Measurements from ENCODE around the gene TGM2. TPM values are rescaled to one million over a fixed set of nuclear protein-coding genes. Genes with fewer than 3 reads are reported as not detected.
A peak's percentile ranks its signal among the peaks of the same experiment; 100 is the strongest.

The TGM2 gene
- total RNA-seq, 1 experiment from 2014 or later, result 113 TPM

- ATAC-seq (no peak), DNase-seq (ENCODE audit: low read depth, low spot score) (no peak)
- Histone ChIP-seq H3K36me3 (ENCODE audit: control insufficient read depth, insufficient read depth, low read length) (no peaks in the 10 kb centered on the region), H3K27ac (ENCODE audit: low read length) (peak overlapping the region; percentile 3; the same call in 1 of the 2 replicates), H3K27me3 (ENCODE audit: control insufficient read depth, insufficient read depth, low read length) (no peaks in the 10 kb centered on the region), H3K4me3 (ENCODE audit: low read depth in 2 of 2, low read length in 2 of 2) (no peak overlapping the region), H3K4me1 (ENCODE audit: control insufficient read depth, insufficient read depth, low read length) (peaks cover 18% of the 10 kb centered on the region), H3K9me3 (ENCODE audit: control insufficient read depth, insufficient read depth, low read depth, low read length) (no peaks in the 10 kb centered on the region)
- in situ Hi-C loops (cut with HindIII; ENCODE audit: low pct_unique_long_range_greater_than_20kb, low sequenced_read_pairs), result no loop called here
- no peak for TF ChIP-seq TCF7L2 (IDR thresholded peaks at IDR 0.05; ENCODE audit: low read depth, low read length)
- TF ChIP-seq POLR2AphosphoS5 (IDR thresholded peaks at IDR 0.05; ENCODE audit: low read depth, low read length), result no peak
- TF ChIP-seq REST (IDR thresholded peaks at IDR 0.05; ENCODE audit: insufficient read depth in 1 of 2, low read depth in 2 of 2, low read length in 1 of 2), result no peak
- TF ChIP-seq SIN3A (IDR thresholded peaks at IDR 0.05; ENCODE audit: borderline replicate concordance, insufficient read depth, low read depth, low read length), result no peak
- TF ChIP-seq CTCF (IDR thresholded peaks at IDR 0.05), result no peak
- ChIA-PET CTCF (interaction anchor here (0.8 kb wide), 1 partner anchor 42 kb away, joined by 4 read pairs; no protein-coding TSS in a partner anchor), POLR2A (no interaction called here)
- no TSS peak for BruUV-seq (replicated peaks)
- intact Hi-C loops (cut with micrococcal nuclease; ENCODE audit: unreplicated experiment), result no loop called here
These were observed 49.9 kb downstream of the TGM2 start for GRCh38 chr20:38115205-38115604.

GRCh38 chr20:38114353-38114791, 50.7 kb downstream of the TGM2 start:
- H3K4me3 ChIP-seq (ENCODE audit: low read depth in 2 of 2, low read length in 2 of 2), result no peak overlapping the region
- in situ Hi-C loops (cut with HindIII; ENCODE audit: low pct_unique_long_range_greater_than_20kb, low sequenced_read_pairs) (no loop called here), intact Hi-C loops (cut with micrococcal nuclease; ENCODE audit: unreplicated experiment) (no loop called here)
- H3K4me1 ChIP-seq (ENCODE audit: control insufficient read depth, insufficient read depth, low read length), result peaks cover 27% of the 10 kb centered on the region
- peak overlapping the region; percentile 40 for H3K27ac ChIP-seq (ENCODE audit: low read length)
- no peaks in the 10 kb centered on the region for H3K27me3 ChIP-seq (ENCODE audit: control insufficient read depth, insufficient read depth, low read length)
- DNase-seq (ENCODE audit: low read depth, low spot score), result no peak
- POLR2A ChIA-PET, result no interaction called here
- no peaks in the 10 kb centered on the region for H3K36me3 ChIP-seq (ENCODE audit: control insufficient read depth, insufficient read depth, low read length)
- TF ChIP-seq SIN3A (IDR thresholded peaks at IDR 0.05; ENCODE audit: borderline replicate concordance, insufficient read depth, low read depth, low read length), result no peak
- no peak for TF ChIP-seq CTCF (IDR thresholded peaks at IDR 0.05)
- TF ChIP-seq REST (IDR thresholded peaks at IDR 0.05; ENCODE audit: insufficient read depth in 1 of 2, low read depth in 2 of 2, low read length in 1 of 2), result no peak
- no peak for TF ChIP-seq POLR2AphosphoS5 (IDR thresholded peaks at IDR 0.05; ENCODE audit: low read depth, low read length)
- TF ChIP-seq TCF7L2 (IDR thresholded peaks at IDR 0.05; ENCODE audit: low read depth, low read length), result no peak
- CTCF ChIA-PET, result interaction anchor here (1.0 kb wide), 1 partner anchor 343 kb away, joined by 3 read pairs; no protein-coding TSS in a partner anchor
- BruUV-seq (replicated peaks), result no TSS peak
- ATAC-seq, result no peak
- no peaks in the 10 kb centered on the region for H3K9me3 ChIP-seq (ENCODE audit: control insufficient read depth, insufficient read depth, low read depth, low read length)
